Endometrial microvascular endothelial cells (primary cell): ENCODE results near the gene TEKT2. TPM values are rescaled to one million over a fixed set of nuclear protein-coding genes. Genes with fewer than 3 reads are reported as not detected.

Source experiments
- in situ Hi-C: cut with HindIII; loops from 2 replicates; pipeline ENCODE4 v1.10.0; 2017; ENCODE audit warnings: low sequenced_read_pairs, low pct_unique_long_range_greater_than_20kb; ENCODE audit errors: inconsistent ontology term
- total RNA-seq: library from RNA; depleted of rRNA; stranded (reverse); fragments of >200 nt; gene quantifications from one replicate; pipeline ENCODE4 v1.2.3, GENCODE V29; 2015; ENCODE audit errors: inconsistent ontology term

TEKT2 gene
- total RNA-seq, 1 donor from 2014 or later: not detected

- in situ Hi-C loops: no loop called here
These were observed 38.5 kb downstream of the TEKT2 start for GRCh38 chr1:36122062-36123030.

GRCh38 chr1:36123356-36123755, 39.5 kb downstream of the TEKT2 start:
- in situ Hi-C loops: no loop called here

- in situ Hi-C loops: loop anchor here (25.0 kb wide), 1 partner anchor 163 kb away; no protein-coding TSS in a partner anchor
These were observed 40.7 kb downstream of the TEKT2 start for GRCh38 chr1:36124404-36125128.

- in situ Hi-C loops: loop anchor here (25.0 kb wide), 1 partner anchor 162 kb away; no protein-coding TSS in a partner anchor
These were observed 41.5 kb downstream of the TEKT2 start, which contains the start of gene COL8A2 for GRCh38 chr1:36125129-36125991. Gene COL8A2 (minus strand): TSS chr1:36125222. CDS start chr1:36100242, 24,980 bp downstream.

- in situ Hi-C loops: loop anchor here (25.0 kb wide), 1 partner anchor 161 kb away; no protein-coding TSS in a partner anchor
These were observed 42.3 kb downstream of the TEKT2 start for GRCh38 chr1:36126005-36126716.

- in situ Hi-C loops: loop anchor here (25.0 kb wide), 1 partner anchor 160 kb away; no protein-coding TSS in a partner anchor
These were observed 43.1 kb downstream of the TEKT2 start for GRCh38 chr1:36126797-36127500.

- in situ Hi-C loops: loop anchor here (25.0 kb wide), 1 partner anchor 159 kb away; no protein-coding TSS in a partner anchor
These were observed 44.4 kb downstream of the TEKT2 start for GRCh38 chr1:36128126-36128904.

GRCh38 chr1:36128905-36129206, 45.0 kb downstream of the TEKT2 start:
- in situ Hi-C loops: loop anchor here (25.0 kb wide), 1 partner anchor 158 kb away; no protein-coding TSS in a partner anchor

- in situ Hi-C loops: loop anchor here (25.0 kb wide), 1 partner anchor 155 kb away; no protein-coding TSS in a partner anchor
These were observed 48.1 kb downstream of the TEKT2 start for GRCh38 chr1:36132029-36132428.

GRCh38 chr1:36133484-36133883, 49.6 kb downstream of the TEKT2 start:
- in situ Hi-C loops: loop anchor here (25.0 kb wide), 1 partner anchor 154 kb away; no protein-coding TSS in a partner anchor

GRCh38 chr1:36134031-36134430, 50.1 kb downstream of the TEKT2 start:
- in situ Hi-C loops: loop anchor here (25.0 kb wide), 1 partner anchor 153 kb away; no protein-coding TSS in a partner anchor

GRCh38 chr1:36134505-36135329, 50.8 kb downstream of the TEKT2 start:
- in situ Hi-C loops: loop anchor here (25.0 kb wide), 1 partner anchor 153 kb away; no protein-coding TSS in a partner anchor

GRCh38 chr1:36135330-36135667, 51.4 kb downstream of the TEKT2 start:
- in situ Hi-C loops: loop anchor here (25.0 kb wide), 1 partner anchor 152 kb away; no protein-coding TSS in a partner anchor

GRCh38 chr1:36135796-36136195, 51.9 kb downstream of the TEKT2 start:
- in situ Hi-C loops: loop anchor here (25.0 kb wide), 1 partner anchor 152 kb away; no protein-coding TSS in a partner anchor

GRCh38 chr1:36136535-36136934, 52.6 kb downstream of the TEKT2 start:
- in situ Hi-C loops: loop anchor here (25.0 kb wide), 1 partner anchor 151 kb away; no protein-coding TSS in a partner anchor
